Frontal cortex (tissue), 4 donors: ENCODE data around the gene SLC25A18. TPM values are rescaled to one million over a fixed set of nuclear protein-coding genes. Genes with fewer than 3 reads are reported as not detected.
"Not testable (repeated sequence)": the region's sequence is repeated elsewhere in the genome, so short reads cannot be mapped to it uniquely, and the experiment has no call there.

Source experiments
- DNase-seq, 2 donors: peaks; one replicate each; pipeline ENCODE4 v3.0.0; 2012; ENCODE audit warnings: low spot score in 2 of 2
- FAIRE-seq: peaks from 2 replicates; lab custom pipeline; 2012; peaks lifted over from hg19 to GRCh38; lab: Jason Lieb, UNC
- total RNA-seq: library from RNA; depleted of rRNA; stranded (reverse); fragments of >200 nt; gene quantifications from one replicate; pipeline ENCODE4 v1.2.3, GENCODE V29; 2014
- donor health status: control.
- donor health status: control.
- donor health status: control.

The SLC25A18 gene
- total RNA-seq, 1 donor from 2014 or later: 4.1 TPM

- FAIRE-seq (no peak), DNase-seq (no peak)
Observed at GRCh38 chr22:17598318-17598717, 35.0 kb downstream of the SLC25A18 start.

GRCh38 chr22:17601031-17601430 lies 37.7 kb downstream of the SLC25A18 start:
- no peak for FAIRE-seq
- no peak for DNase-seq

GRCh38 chr22:17603668-17604067 lies 40.4 kb downstream of the SLC25A18 start:
- no peak for FAIRE-seq
- no peak for DNase-seq

- DNase-seq: peak in 1 of 2 donors; percentile 27
- FAIRE-seq: no peak
Observed at GRCh38 chr22:17606496-17606895, 43.2 kb downstream of the SLC25A18 start.

GRCh38 chr22:17607891-17608521 lies 44.7 kb downstream of the SLC25A18 start:
- FAIRE-seq: no peak

GRCh38 chr22:17612057-17612456 lies 48.8 kb downstream of the SLC25A18 start:
- FAIRE-seq: no peak

More at GRCh38 chr22:17607891-17608521, 44.7 kb downstream of the SLC25A18 start:
- no peak for DNase-seq

GRCh38 chr22:17613280-17613679 lies 50.0 kb downstream of the SLC25A18 start:
- DNase-seq: no peak
- no peak for FAIRE-seq

More at GRCh38 chr22:17612057-17612456, 48.8 kb downstream of the SLC25A18 start:
- no peak for DNase-seq

- DNase-seq (no peak), FAIRE-seq (no peak)
Observed at GRCh38 chr22:17627961-17628405, 64.7 kb downstream of the SLC25A18 start.

- peak; percentile 91 for FAIRE-seq
- peak; percentile 88 to 94 for DNase-seq
Observed at GRCh38 chr22:17628406-17629172, 65.3 kb downstream of the SLC25A18 start, which contains the start of gene ATP6V1E1. Gene ATP6V1E1 (minus strand): TSS chr22:17628749. CDS start chr22:17628635, 114 bp downstream.

- no peak for DNase-seq
- FAIRE-seq: no peak
Observed at GRCh38 chr22:17629173-17629489, 65.8 kb downstream of the SLC25A18 start.

GRCh38 chr22:17629641-17630040 lies 66.3 kb downstream of the SLC25A18 start:
- FAIRE-seq (no peak), DNase-seq (no peak)

GRCh38 chr22:17631076-17631565 lies 67.8 kb downstream of the SLC25A18 start:
- DNase-seq: no peak
- FAIRE-seq: no peak

GRCh38 chr22:17633217-17633997 lies 70.1 kb downstream of the SLC25A18 start:
- no peak for FAIRE-seq
- DNase-seq: no peak

- no peak for DNase-seq
- FAIRE-seq: no peak
Observed at GRCh38 chr22:17633998-17634323, 70.7 kb downstream of the SLC25A18 start.

- no peak for FAIRE-seq
- DNase-seq: no peak
Observed at GRCh38 chr22:17634696-17635095, 71.4 kb downstream of the SLC25A18 start.

- FAIRE-seq, DNase-seq: not testable (repeated sequence)
Observed at GRCh38 chr22:17636850-17637249, 73.6 kb downstream of the SLC25A18 start.

- FAIRE-seq (no peak), DNase-seq (peak in 1 of 2 donors; percentile 30)
Observed at GRCh38 chr22:17637490-17638181, 74.3 kb downstream of the SLC25A18 start.

GRCh38 chr22:17638182-17638431 lies 74.8 kb downstream of the SLC25A18 start:
- FAIRE-seq: no peak
- peak in 1 of 2 donors; percentile 47 for DNase-seq

- DNase-seq: peak; percentile 85 to 90
- FAIRE-seq: no peak
Observed at GRCh38 chr22:17638432-17639246, 75.3 kb downstream of the SLC25A18 start, which contains the start of gene BCL2L13. Gene BCL2L13 (plus strand): TSS chr22:17638757. CDS start chr22:17655712, 16,955 bp downstream.
